ENCODE data around the gene GLRX5. TPM values are rescaled to one million over a fixed set of nuclear protein-coding genes. Genes with fewer than 3 reads are reported as not detected.

Gene GLRX5
- total RNA-seq, 1 experiment from 2014 or later: 68.8 TPM

GRCh38 chr14:95547626-95548327 is 12.9 kb downstream of the GLRX5 start:
- Histone ChIP-seq H3K36me3 (ENCODE audit: insufficient read depth, low read length, poor library complexity, severe bottlenecking) (peaks cover 10% of the 10 kb centered on the region), H3K27ac (ENCODE audit: low read depth, low read length, poor library complexity, severe bottlenecking) (no peak overlapping the region), H3K4me3 (ENCODE audit: low read depth, low read length, poor library complexity, severe bottlenecking) (no peak overlapping the region), H3K9me3 (ENCODE audit: low read depth, low read length, poor library complexity, severe bottlenecking) (no peaks in the 10 kb centered on the region), H3K4me1 (ENCODE audit: insufficient read depth, low read length, poor library complexity, severe bottlenecking) (no peaks in the 10 kb centered on the region), H3K27me3 (replicated peaks; ENCODE audit: insufficient read depth, low read depth, low read length, poor library complexity) (no peaks in the 10 kb centered on the region)
- DNase-seq (ENCODE audit: low spot score): no peak
- ChIA-PET POLR2A (ENCODE audit: low non-redundant PET) (interaction anchor here (0.8 kb wide), 1 partner anchor 18 kb away, joined by 6 read pairs; no protein-coding TSS in a partner anchor), CTCF (no interaction called here)
- BruUV-seq (replicated peaks): no TSS peak
- TF ChIP-seq CTCF (conservative IDR thresholded peaks at IDR 0.05; ENCODE audit: low read depth, low read length) (no peak), EZH2 (IDR thresholded peaks at IDR 0.05; ENCODE audit: borderline replicate concordance, low read depth, low read length, poor library complexity, severe bottlenecking) (no peak)
- intact Hi-C loops (cut with micrococcal nuclease; ENCODE audit: unreplicated experiment): no loop called here

- H3K4me1 ChIP-seq (ENCODE audit: insufficient read depth, low read length, poor library complexity, severe bottlenecking): no peaks in the 10 kb centered on the region
- H3K27ac ChIP-seq (ENCODE audit: low read depth, low read length, poor library complexity, severe bottlenecking): no peak overlapping the region
- DNase-seq (ENCODE audit: low spot score): no peak
- intact Hi-C loops (cut with micrococcal nuclease; ENCODE audit: unreplicated experiment): no loop called here
- no peaks in the 10 kb centered on the region for H3K9me3 ChIP-seq (ENCODE audit: low read depth, low read length, poor library complexity, severe bottlenecking)
- ChIA-PET CTCF (no interaction called here), POLR2A (ENCODE audit: low non-redundant PET) (no interaction called here)
- no peaks in the 10 kb centered on the region for H3K27me3 ChIP-seq (replicated peaks; ENCODE audit: insufficient read depth, low read depth, low read length, poor library complexity)
- peaks cover 10% of the 10 kb centered on the region for H3K36me3 ChIP-seq (ENCODE audit: insufficient read depth, low read length, poor library complexity, severe bottlenecking)
- BruUV-seq (replicated peaks): no TSS peak
- TF ChIP-seq CTCF (conservative IDR thresholded peaks at IDR 0.05; ENCODE audit: low read depth, low read length): no peak
- no peak for TF ChIP-seq EZH2 (IDR thresholded peaks at IDR 0.05; ENCODE audit: borderline replicate concordance, low read depth, low read length, poor library complexity, severe bottlenecking)
- no peak overlapping the region for H3K4me3 ChIP-seq (ENCODE audit: low read depth, low read length, poor library complexity, severe bottlenecking)
Measured at GRCh38 chr14:95548328-95548929, 13.6 kb downstream of the GLRX5 start.

GRCh38 chr14:95549656-95550585 is 15.1 kb downstream of the GLRX5 start:
- Histone ChIP-seq H3K4me1 (ENCODE audit: insufficient read depth, low read length, poor library complexity, severe bottlenecking) (no peaks in the 10 kb centered on the region), H3K4me3 (ENCODE audit: low read depth, low read length, poor library complexity, severe bottlenecking) (no peak overlapping the region), H3K27me3 (replicated peaks; ENCODE audit: insufficient read depth, low read depth, low read length, poor library complexity) (no peaks in the 10 kb centered on the region), H3K9me3 (ENCODE audit: low read depth, low read length, poor library complexity, severe bottlenecking) (no peaks in the 10 kb centered on the region), H3K27ac (ENCODE audit: low read depth, low read length, poor library complexity, severe bottlenecking) (no peak overlapping the region), H3K36me3 (ENCODE audit: insufficient read depth, low read length, poor library complexity, severe bottlenecking) (peaks cover 3% of the 10 kb centered on the region)
- intact Hi-C loops (cut with micrococcal nuclease; ENCODE audit: unreplicated experiment): no loop called here
- BruUV-seq (replicated peaks): no TSS peak
- CTCF ChIA-PET: no interaction called here
- TF ChIP-seq CTCF (conservative IDR thresholded peaks at IDR 0.05; ENCODE audit: low read depth, low read length): no peak
- TF ChIP-seq EZH2 (IDR thresholded peaks at IDR 0.05; ENCODE audit: borderline replicate concordance, low read depth, low read length, poor library complexity, severe bottlenecking): no peak
- no peak for DNase-seq (ENCODE audit: low spot score)
- POLR2A ChIA-PET (ENCODE audit: low non-redundant PET): no interaction called here
